ENCODE results near the gene LILRB1.

DNA sequence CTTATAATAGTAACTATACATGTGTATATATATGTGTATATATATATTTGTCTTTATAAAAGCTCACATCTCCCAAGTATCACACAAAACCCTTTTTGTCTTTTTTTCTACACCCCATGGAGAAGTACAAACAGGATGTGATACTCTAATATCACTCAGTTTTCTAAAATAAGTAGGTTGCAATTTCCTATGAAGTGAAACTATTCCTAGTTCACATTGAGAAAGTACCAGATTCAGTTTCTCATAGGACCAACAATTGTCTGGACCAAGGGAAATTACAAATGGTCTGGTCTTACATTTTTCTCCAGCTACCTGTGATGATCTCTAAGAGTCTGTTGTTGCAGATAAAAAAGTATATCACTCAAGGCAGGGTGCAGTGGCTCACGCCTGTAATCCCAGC lies 17.9 kb upstream of the LILRB1 start:
- TF ChIP-seq POLR2A (IDR thresholded peaks at IDR 0.05), result no peak
- TF ChIP-seq, protein P1, sequence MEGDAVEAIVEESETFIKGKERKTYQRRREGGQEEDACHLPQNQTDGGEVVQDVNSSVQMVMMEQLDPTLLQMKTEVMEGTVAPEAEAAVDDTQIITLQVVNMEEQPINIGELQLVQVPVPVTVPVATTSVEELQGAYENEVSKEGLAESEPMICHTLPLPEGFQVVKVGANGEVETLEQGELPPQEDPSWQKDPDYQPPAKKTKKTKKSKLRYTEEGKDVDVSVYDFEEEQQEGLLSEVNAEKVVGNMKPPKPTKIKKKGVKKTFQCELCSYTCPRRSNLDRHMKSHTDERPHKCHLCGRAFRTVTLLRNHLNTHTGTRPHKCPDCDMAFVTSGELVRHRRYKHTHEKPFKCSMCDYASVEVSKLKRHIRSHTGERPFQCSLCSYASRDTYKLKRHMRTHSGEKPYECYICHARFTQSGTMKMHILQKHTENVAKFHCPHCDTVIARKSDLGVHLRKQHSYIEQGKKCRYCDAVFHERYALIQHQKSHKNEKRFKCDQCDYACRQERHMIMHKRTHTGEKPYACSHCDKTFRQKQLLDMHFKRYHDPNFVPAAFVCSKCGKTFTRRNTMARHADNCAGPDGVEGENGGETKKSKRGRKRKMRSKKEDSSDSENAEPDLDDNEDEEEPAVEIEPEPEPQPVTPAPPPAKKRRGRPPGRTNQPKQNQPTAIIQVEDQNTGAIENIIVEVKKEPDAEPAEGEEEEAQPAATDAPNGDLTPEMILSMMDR (IDR thresholded peaks at IDR 0.05), result no peak
- no peak for TF ChIP-seq POLR2AphosphoS5 (IDR thresholded peaks at IDR 0.05)

All from prostate gland (tissue), 2 donors.